Caco-2 (cell line): Measurements from ENCODE around the gene NCF2. TPM values are rescaled to one million over a fixed set of nuclear protein-coding genes. Genes with fewer than 3 reads are reported as not detected.

ENCODE experiments used
- Bru-seq: library from RNA; stranded (reverse); fragments of 400-500 nt; gene quantifications from one replicate; lab custom pipeline; 2021; lab: Mats Ljungman, UMichigan
- BruChase-seq, 2 experiments: library from RNA; stranded (reverse); fragments of 400-500 nt; gene quantifications; one replicate each; lab custom pipeline; 2021; lab: Mats Ljungman, UMichigan
- BruUV-seq: library from RNA; stranded (reverse); fragments of 400-500 nt; replicated peaks from 2 replicates; lab custom pipeline; 2021; lab: Mats Ljungman, UMichigan
- CTCF ChIA-PET: fragments of 300-600 bp; sonication (Branson Sonifier 250); formaldehyde crosslinking; loops from one replicate; lab custom pipeline; 2022; ENCODE audit warnings: antibody characterized with exemption; lab: Charles Lee
- POLR2A ChIA-PET: fragments of 300-600 bp; sonication (Branson Sonifier 250); formaldehyde crosslinking; loops from one replicate; lab custom pipeline; 2022; ENCODE audit warnings: antibody characterized with exemption; lab: Charles Lee
- DNase-seq, 2 experiments: peaks; one replicate each; pipeline versions ENCODE4 v3.0.0 to v3.0.0-alpha.2; 2020 to 2022
- H3K27me3 ChIP-seq: replicated peaks from 2 replicates; pipeline ENCODE4 v1.6.0; 2011; ENCODE audit warnings: low read length; ENCODE audit not compliant: control insufficient read depth, insufficient read depth
- H3K36me3 ChIP-seq: 2 replicates; pipeline ENCODE4 v1.5.1; 2011; ENCODE audit warnings: low read length; ENCODE audit not compliant: control insufficient read depth, insufficient read depth
- H3K4me1 ChIP-seq: fragments of 250-450 bp; sonication (Bioruptor Pico); 2 replicates; pipeline ENCODE4 v1.5.1; 2020; ENCODE audit warnings: mild to moderate bottlenecking
- H3K4me3 ChIP-seq: 2 replicates; pipeline ENCODE4 v1.5.1; 2011; ENCODE audit warnings: low read depth, mild to moderate bottlenecking, control low read depth, low read length
- H3K9me3 ChIP-seq: fragments of 250-450 bp; sonication (Bioruptor Pico); 2 replicates; pipeline ENCODE4 v1.5.1; 2020; ENCODE audit warnings: mild to moderate bottlenecking, moderate library complexity
- H3K27ac Mint-ChIP-seq: one replicate; pipeline ENCODE4 v1.8.0; 2022; ENCODE audit warnings: mixed read lengths; ENCODE audit not compliant: unreplicated experiment
- H3K27me3 Mint-ChIP-seq: one replicate; pipeline ENCODE4 v1.8.0; 2022; ENCODE audit warnings: mixed read lengths; ENCODE audit not compliant: insufficient read depth, unreplicated experiment
- H3K36me3 Mint-ChIP-seq: one replicate; pipeline ENCODE4 v1.8.0; 2022; ENCODE audit warnings: mild to moderate bottlenecking, mixed read lengths; ENCODE audit not compliant: insufficient read depth, unreplicated experiment
- H3K4me1 Mint-ChIP-seq: one replicate; pipeline ENCODE4 v1.8.0; 2022; ENCODE audit warnings: low read depth, mixed read lengths; ENCODE audit not compliant: unreplicated experiment
- H3K4me3 Mint-ChIP-seq: one replicate; pipeline ENCODE4 v1.8.0; 2022; ENCODE audit warnings: mild to moderate bottlenecking, moderate library complexity, mixed read lengths; ENCODE audit not compliant: unreplicated experiment
- H3K9me3 Mint-ChIP-seq: one replicate; pipeline ENCODE4 v1.8.0; 2022; ENCODE audit warnings: mixed read lengths; ENCODE audit not compliant: unreplicated experiment
- intact Hi-C: fragments of 100-400 bp; cut with micrococcal nuclease; formaldehyde crosslinking; loops from one replicate; pipeline ENCODE4 v1.10.0; 2022; ENCODE audit not compliant: unreplicated experiment
- long read RNA-seq: library from polyadenylated mRNA; stranded (forward); transcript quantifications from one replicate; pipeline ENCODE4 v2.0.0, GENCODE V29; 2022
- total RNA-seq: library from RNA; stranded (reverse); gene quantifications from 2 replicates; pipeline ENCODE4 v1.2.3, GENCODE V29; 2022
- TF ChIP-seq, protein P1 (sequence below), 2 experiments: fragments of 200-600 bp in 1 of 2; IDR thresholded peaks; 1 replicate in 1 of 2; 2 replicates in 1 of 2; pipeline versions ENCODE4 v1.5.1 to v1.8.0; 2011 to 2022; ENCODE audit warnings: antibody characterized with exemption in 1 of 2, control low read depth in 1 of 2, inconsistent platforms in 1 of 2, low read depth in 1 of 2, low read length in 1 of 2, mild to moderate bottlenecking in 1 of 2, moderate library complexity in 1 of 2; ENCODE audit not compliant: insufficient read depth in 1 of 2, severe bottlenecking in 1 of 2, unreplicated experiment in 1 of 2

Gene NCF2, protein sequence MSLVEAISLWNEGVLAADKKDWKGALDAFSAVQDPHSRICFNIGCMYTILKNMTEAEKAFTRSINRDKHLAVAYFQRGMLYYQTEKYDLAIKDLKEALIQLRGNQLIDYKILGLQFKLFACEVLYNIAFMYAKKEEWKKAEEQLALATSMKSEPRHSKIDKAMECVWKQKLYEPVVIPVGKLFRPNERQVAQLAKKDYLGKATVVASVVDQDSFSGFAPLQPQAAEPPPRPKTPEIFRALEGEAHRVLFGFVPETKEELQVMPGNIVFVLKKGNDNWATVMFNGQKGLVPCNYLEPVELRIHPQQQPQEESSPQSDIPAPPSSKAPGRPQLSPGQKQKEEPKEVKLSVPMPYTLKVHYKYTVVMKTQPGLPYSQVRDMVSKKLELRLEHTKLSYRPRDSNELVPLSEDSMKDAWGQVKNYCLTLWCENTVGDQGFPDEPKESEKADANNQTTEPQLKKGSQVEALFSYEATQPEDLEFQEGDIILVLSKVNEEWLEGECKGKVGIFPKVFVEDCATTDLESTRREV
- total RNA-seq (0.58 TPM in 1 of 2 replicates, not detected in the other), Bru-seq, nascent RNA (percentile 10 among the genes with signal in this experiment), BruChase-seq, experiment 1, labeled RNA remaining after a 2-hour chase (percentile 12 among the genes with signal in this experiment), BruChase-seq, experiment 2, labeled RNA remaining after a 6-hour chase (percentile 21 among the genes with signal in this experiment)
- long read RNA-seq, partial matches to known transcripts: 0 of 3 reads
- long read RNA-seq, other reads (novel, unspliced or antisense): 3 of 3 reads

DNA sequence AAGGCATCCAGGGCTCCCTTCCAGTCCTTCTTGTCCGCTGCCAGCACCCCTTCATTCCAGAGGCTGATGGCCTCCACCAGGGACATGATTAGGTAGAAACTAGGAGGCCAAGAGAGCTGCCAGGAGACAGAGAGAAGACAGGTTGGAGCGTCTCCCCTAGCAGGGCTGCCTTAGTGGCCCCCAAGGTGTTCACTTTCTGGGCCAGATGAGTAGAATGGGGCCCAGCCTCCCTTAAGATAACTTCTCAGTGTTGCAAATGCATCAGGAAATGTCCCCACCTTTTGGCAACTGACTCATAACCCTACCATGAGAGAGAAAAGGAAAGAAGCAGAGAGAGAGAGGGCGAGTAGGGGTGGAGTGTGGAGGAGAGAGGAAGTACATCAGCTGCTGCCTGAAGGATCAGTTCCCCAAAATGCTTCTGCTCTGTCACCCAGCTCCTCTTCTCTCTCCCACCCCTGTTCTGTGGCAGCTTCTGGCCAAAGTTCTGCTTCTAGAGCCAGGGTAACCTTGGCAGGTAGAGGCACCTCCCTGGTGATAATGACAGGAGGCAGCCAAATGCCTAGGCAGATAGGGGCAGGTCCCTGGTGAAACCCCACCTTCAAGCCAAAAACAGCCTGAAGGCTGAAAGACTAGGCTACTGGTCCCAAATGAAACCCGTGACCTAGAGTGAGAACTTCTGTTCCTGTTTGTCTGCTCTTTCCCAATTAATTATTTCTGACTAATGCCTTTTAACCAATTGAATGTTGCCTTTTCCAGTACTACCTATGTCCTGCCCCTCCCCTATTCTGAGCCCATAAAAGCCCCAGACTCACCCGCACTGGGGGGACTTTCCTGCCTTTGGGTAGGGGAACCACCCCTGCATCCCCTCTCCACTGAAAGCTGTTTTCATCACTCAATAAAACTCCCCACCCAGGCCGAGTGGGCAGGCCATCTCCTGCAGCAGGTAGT, at the start of gene NCF2:
NCF2 (minus strand) TSS at position 216 of the 948 bp plus-strand sequence; CDS start at position 86, 130 bp downstream.
- TF ChIP-seq, protein P1, sequence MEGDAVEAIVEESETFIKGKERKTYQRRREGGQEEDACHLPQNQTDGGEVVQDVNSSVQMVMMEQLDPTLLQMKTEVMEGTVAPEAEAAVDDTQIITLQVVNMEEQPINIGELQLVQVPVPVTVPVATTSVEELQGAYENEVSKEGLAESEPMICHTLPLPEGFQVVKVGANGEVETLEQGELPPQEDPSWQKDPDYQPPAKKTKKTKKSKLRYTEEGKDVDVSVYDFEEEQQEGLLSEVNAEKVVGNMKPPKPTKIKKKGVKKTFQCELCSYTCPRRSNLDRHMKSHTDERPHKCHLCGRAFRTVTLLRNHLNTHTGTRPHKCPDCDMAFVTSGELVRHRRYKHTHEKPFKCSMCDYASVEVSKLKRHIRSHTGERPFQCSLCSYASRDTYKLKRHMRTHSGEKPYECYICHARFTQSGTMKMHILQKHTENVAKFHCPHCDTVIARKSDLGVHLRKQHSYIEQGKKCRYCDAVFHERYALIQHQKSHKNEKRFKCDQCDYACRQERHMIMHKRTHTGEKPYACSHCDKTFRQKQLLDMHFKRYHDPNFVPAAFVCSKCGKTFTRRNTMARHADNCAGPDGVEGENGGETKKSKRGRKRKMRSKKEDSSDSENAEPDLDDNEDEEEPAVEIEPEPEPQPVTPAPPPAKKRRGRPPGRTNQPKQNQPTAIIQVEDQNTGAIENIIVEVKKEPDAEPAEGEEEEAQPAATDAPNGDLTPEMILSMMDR (IDR thresholded peaks at IDR 0.05; ENCODE audit: insufficient read depth in 1 of 2, low read depth in 1 of 2, low read length in 1 of 2, severe bottlenecking in 1 of 2, unreplicated experiment in 1 of 2): no peak
- Histone ChIP-seq H3K36me3 (no peaks in the 10 kb centered on the region), H3K9me3 (no peaks in the 10 kb centered on the region), H3K4me1 (no peaks in the 10 kb centered on the region), H3K4me3 (no peak within 1 kb of the TSS), H3K27me3 (no peaks in the 10 kb centered on the region)
- Mint-ChIP-seq H3K4me1 (no peaks in the 10 kb centered on the region), H3K4me3 (no peak within 1 kb of the TSS), H3K27me3 (no peaks in the 10 kb centered on the region), H3K36me3 (no peaks in the 10 kb centered on the region), H3K9me3 (no peaks in the 10 kb centered on the region), H3K27ac (no peak within 1 kb of the TSS)
- intact Hi-C loops: no loop called here
- no peak for DNase-seq
- BruUV-seq: no TSS peak
- POLR2A ChIA-PET: no interaction called here
- CTCF ChIA-PET: no interaction called here

DNA sequence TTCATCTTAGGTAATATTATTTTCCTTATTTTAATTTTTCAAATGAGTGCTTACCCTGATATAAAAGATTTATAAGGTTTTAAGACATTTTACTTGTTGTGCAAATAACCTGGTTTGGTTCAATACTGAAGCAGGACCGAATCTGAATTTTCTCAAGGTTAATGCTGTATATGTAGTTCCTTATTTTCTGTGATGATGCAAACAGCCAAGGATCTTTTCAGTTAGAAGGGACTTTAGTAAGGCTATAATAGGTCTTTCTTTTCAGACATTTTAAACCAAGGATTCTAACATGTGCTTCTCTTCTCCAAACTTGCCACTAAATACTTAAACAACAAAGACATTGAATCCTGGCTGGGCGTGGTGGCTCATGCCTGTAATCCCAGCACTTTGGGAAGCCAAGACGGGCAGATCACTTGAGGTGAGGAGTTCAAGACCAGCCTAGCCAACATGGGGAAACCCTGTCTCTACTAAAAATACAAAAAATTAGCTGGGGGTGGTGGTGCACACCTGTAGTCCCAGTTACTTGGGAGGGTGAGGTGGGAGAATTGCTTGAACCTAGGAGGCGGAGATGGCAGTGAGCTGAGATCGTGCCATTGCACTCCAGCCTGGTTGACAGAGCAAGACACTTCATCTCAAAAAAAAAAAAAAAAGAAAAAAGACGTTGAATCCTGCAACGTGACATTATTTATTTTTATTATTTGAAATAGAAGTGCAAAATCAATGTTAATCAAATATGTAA, 48.6 kb upstream of the NCF2 start:
- no peaks in the 10 kb centered on the region for H3K36me3 ChIP-seq
- Mint-ChIP-seq H3K27ac (no peak overlapping the region), H3K27me3 (no peaks in the 10 kb centered on the region), H3K4me1 (peaks cover 26% of the 10 kb centered on the region), H3K4me3 (peak overlapping the region; percentile 43), H3K36me3 (peaks cover 14% of the 10 kb centered on the region), H3K9me3 (no peaks in the 10 kb centered on the region)
- DNase-seq: no peak
- no peaks in the 10 kb centered on the region for H3K27me3 ChIP-seq
- H3K9me3 ChIP-seq: no peaks in the 10 kb centered on the region
- TF ChIP-seq, protein P1 (IDR thresholded peaks at IDR 0.05; ENCODE audit: insufficient read depth in 1 of 2, low read depth in 1 of 2, low read length in 1 of 2, severe bottlenecking in 1 of 2, unreplicated experiment in 1 of 2): no peak
- no TSS peak for BruUV-seq
- peaks cover 48% of the 10 kb centered on the region for H3K4me1 ChIP-seq
- CTCF ChIA-PET: no interaction called here
- intact Hi-C loops: loop anchor here (5.0 to 10.0 kb wide), 2 partner anchors 173 to 416 kb away; partner anchors contain the start of gene TSEN15
- no peak overlapping the region for H3K4me3 ChIP-seq
- POLR2A ChIA-PET: no interaction called here
